ENCODE data around the gene FOXL1.
A peak's percentile ranks its signal among the peaks of the same experiment; 100 is the strongest.

FOXL1 gene

GRCh38 chr16:86558355-86559193 lies 19.8 kb upstream of the FOXL1 start:
- DNase-seq = no peak
- H3K36me3 ChIP-seq (ENCODE audit: control insufficient read depth, insufficient read depth, low read length) = no peaks in the 10 kb centered on the region
- peaks cover 6% of the 10 kb centered on the region for H3K4me1 ChIP-seq (ENCODE audit: control insufficient read depth, insufficient read depth, low read length, poor library complexity, severe bottlenecking)

GRCh38 chr16:86559802-86560305 lies 18.5 kb upstream of the FOXL1 start:
- no peaks in the 10 kb centered on the region for H3K36me3 ChIP-seq (ENCODE audit: control insufficient read depth, insufficient read depth, low read length)
- H3K9me3 ChIP-seq (ENCODE audit: control insufficient read depth, low read length) = no peaks in the 10 kb centered on the region
- peaks cover 14% of the 10 kb centered on the region for H3K4me1 ChIP-seq (ENCODE audit: control insufficient read depth, insufficient read depth, low read length, poor library complexity, severe bottlenecking)
- no peak overlapping the region for H3K4me3 ChIP-seq (ENCODE audit: insufficient read depth, low read depth, low read length, poor library complexity, severe bottlenecking)
- H3K27ac ChIP-seq (ENCODE audit: insufficient read depth, low read length, poor library complexity, severe bottlenecking) = no peak overlapping the region
- DNase-seq = no peak
- H3K27me3 ChIP-seq (replicated peaks; ENCODE audit: control insufficient read depth, insufficient read depth, low read length, poor library complexity, severe bottlenecking) = peaks cover 15% of the 10 kb centered on the region

More at GRCh38 chr16:86558355-86559193, 19.8 kb upstream of the FOXL1 start:
- Histone ChIP-seq H3K4me3 (ENCODE audit: insufficient read depth, low read depth, low read length, poor library complexity, severe bottlenecking) (no peak overlapping the region), H3K27ac (ENCODE audit: insufficient read depth, low read length, poor library complexity, severe bottlenecking) (no peak overlapping the region), H3K9me3 (ENCODE audit: control insufficient read depth, low read length) (no peaks in the 10 kb centered on the region), H3K27me3 (replicated peaks; ENCODE audit: control insufficient read depth, insufficient read depth, low read length, poor library complexity, severe bottlenecking) (peaks cover 9% of the 10 kb centered on the region)

- peaks cover 19% of the 10 kb centered on the region for H3K4me1 ChIP-seq (ENCODE audit: control insufficient read depth, insufficient read depth, low read length, poor library complexity, severe bottlenecking)
- H3K36me3 ChIP-seq (ENCODE audit: control insufficient read depth, insufficient read depth, low read length) = no peaks in the 10 kb centered on the region
- no peak overlapping the region for H3K4me3 ChIP-seq (ENCODE audit: insufficient read depth, low read depth, low read length, poor library complexity, severe bottlenecking)
- H3K9me3 ChIP-seq (ENCODE audit: control insufficient read depth, low read length) = no peaks in the 10 kb centered on the region
- DNase-seq = no peak
- H3K27me3 ChIP-seq (replicated peaks; ENCODE audit: control insufficient read depth, insufficient read depth, low read length, poor library complexity, severe bottlenecking) = peaks cover 35% of the 10 kb centered on the region
- H3K27ac ChIP-seq (ENCODE audit: insufficient read depth, low read length, poor library complexity, severe bottlenecking) = no peak overlapping the region
These were observed 16.0 kb upstream of the FOXL1 start for GRCh38 chr16:86562356-86562755.

GRCh38 chr16:86563469-86564345 lies 14.6 kb upstream of the FOXL1 start:
- H3K4me3 ChIP-seq (ENCODE audit: insufficient read depth, low read depth, low read length, poor library complexity, severe bottlenecking) = peak overlapping the region; percentile 33
- no peaks in the 10 kb centered on the region for H3K36me3 ChIP-seq (ENCODE audit: control insufficient read depth, insufficient read depth, low read length)
- H3K27ac ChIP-seq (ENCODE audit: insufficient read depth, low read length, poor library complexity, severe bottlenecking) = no peak overlapping the region
- H3K4me1 ChIP-seq (ENCODE audit: control insufficient read depth, insufficient read depth, low read length, poor library complexity, severe bottlenecking) = peaks cover 22% of the 10 kb centered on the region
- peaks cover 37% of the 10 kb centered on the region for H3K27me3 ChIP-seq (replicated peaks; ENCODE audit: control insufficient read depth, insufficient read depth, low read length, poor library complexity, severe bottlenecking)
- no peaks in the 10 kb centered on the region for H3K9me3 ChIP-seq (ENCODE audit: control insufficient read depth, low read length)
- peak; percentile 72 to 80 (median 75) for DNase-seq

- H3K4me3 ChIP-seq (ENCODE audit: insufficient read depth, low read depth, low read length, poor library complexity, severe bottlenecking) = no peak overlapping the region
- H3K9me3 ChIP-seq (ENCODE audit: control insufficient read depth, low read length) = no peaks in the 10 kb centered on the region
These were observed 13.1 kb upstream of the FOXL1 start for GRCh38 chr16:86565181-86565631.

GRCh38 chr16:86565644-86566511 lies 12.5 kb upstream of the FOXL1 start:
- Histone ChIP-seq H3K27me3 (replicated peaks; ENCODE audit: control insufficient read depth, insufficient read depth, low read length, poor library complexity, severe bottlenecking) (peaks cover 50% of the 10 kb centered on the region), H3K4me1 (ENCODE audit: control insufficient read depth, insufficient read depth, low read length, poor library complexity, severe bottlenecking) (peaks cover 22% of the 10 kb centered on the region), H3K9me3 (ENCODE audit: control insufficient read depth, low read length) (no peaks in the 10 kb centered on the region), H3K4me3 (ENCODE audit: insufficient read depth, low read depth, low read length, poor library complexity, severe bottlenecking) (no peak overlapping the region), H3K36me3 (ENCODE audit: control insufficient read depth, insufficient read depth, low read length) (no peaks in the 10 kb centered on the region), H3K27ac (ENCODE audit: insufficient read depth, low read length, poor library complexity, severe bottlenecking) (no peak overlapping the region)
- no peak for DNase-seq

More at GRCh38 chr16:86565181-86565631, 13.1 kb upstream of the FOXL1 start:
- Histone ChIP-seq H3K27ac (ENCODE audit: insufficient read depth, low read length, poor library complexity, severe bottlenecking) (no peak overlapping the region), H3K27me3 (replicated peaks; ENCODE audit: control insufficient read depth, insufficient read depth, low read length, poor library complexity, severe bottlenecking) (peaks cover 50% of the 10 kb centered on the region), H3K4me1 (ENCODE audit: control insufficient read depth, insufficient read depth, low read length, poor library complexity, severe bottlenecking) (peaks cover 22% of the 10 kb centered on the region), H3K36me3 (ENCODE audit: control insufficient read depth, insufficient read depth, low read length) (no peaks in the 10 kb centered on the region)
- no peak for DNase-seq

- no peak within 1 kb of the TSS for H3K27ac ChIP-seq (ENCODE audit: insufficient read depth, low read length, poor library complexity, severe bottlenecking)
These were observed 11.8 kb upstream of the FOXL1 start, which contains the start of gene FOXC2 for GRCh38 chr16:86566601-86566965. TSS of gene FOXC2 (plus strand) at chr16:86566829. CDS start at chr16:86567336, 507 bp downstream.

GRCh38 chr16:86566966-86567700 lies 11.2 kb upstream of the FOXL1 start:
- Histone ChIP-seq H3K27me3 (replicated peaks; ENCODE audit: control insufficient read depth, insufficient read depth, low read length, poor library complexity, severe bottlenecking) (peaks cover 53% of the 10 kb centered on the region), H3K4me3 (ENCODE audit: insufficient read depth, low read depth, low read length, poor library complexity, severe bottlenecking) (no peak overlapping the region), H3K27ac (ENCODE audit: insufficient read depth, low read length, poor library complexity, severe bottlenecking) (no peak overlapping the region), H3K36me3 (ENCODE audit: control insufficient read depth, insufficient read depth, low read length) (no peaks in the 10 kb centered on the region), H3K4me1 (ENCODE audit: control insufficient read depth, insufficient read depth, low read length, poor library complexity, severe bottlenecking) (peaks cover 22% of the 10 kb centered on the region), H3K9me3 (ENCODE audit: control insufficient read depth, low read length) (no peaks in the 10 kb centered on the region)
- no peak for DNase-seq

More at GRCh38 chr16:86566601-86566965, 11.8 kb upstream of the FOXL1 start, which contains the start of gene FOXC2:
- H3K27me3 ChIP-seq (replicated peaks; ENCODE audit: control insufficient read depth, insufficient read depth, low read length, poor library complexity, severe bottlenecking) = peaks cover 53% of the 10 kb centered on the region
- H3K4me3 ChIP-seq (ENCODE audit: insufficient read depth, low read depth, low read length, poor library complexity, severe bottlenecking) = no peak within 1 kb of the TSS
- peak in 1 of 3 donors; percentile 14 for DNase-seq
- no peaks in the 10 kb centered on the region for H3K9me3 ChIP-seq (ENCODE audit: control insufficient read depth, low read length)
- H3K4me1 ChIP-seq (ENCODE audit: control insufficient read depth, insufficient read depth, low read length, poor library complexity, severe bottlenecking) = peaks cover 22% of the 10 kb centered on the region
- H3K36me3 ChIP-seq (ENCODE audit: control insufficient read depth, insufficient read depth, low read length) = no peaks in the 10 kb centered on the region

Data from effector memory CD4-positive, alpha-beta T cell (primary cell).